Tibial artery (tissue), 4 donors: ENCODE measurements around the gene UPK1A.
"Not testable (repeated sequence)": the region's sequence is repeated elsewhere in the genome, so short reads cannot be mapped to it uniquely, and the experiment has no call there.

Source experiments
- DNase-seq, 2 donors: peaks; one replicate each; pipeline ENCODE4 v3.0.0-alpha.2; 2019
- H3K27ac ChIP-seq, 2 donors: fragments of 200-600 bp; sonication (generic) in 1 of 2; 1 replicate in 1 of 2; 2 replicates in 1 of 2; pipeline ENCODE4 v1.5.1; 2018 to 2019; ENCODE audit warnings: mild to moderate bottlenecking in 1 of 2
- H3K27me3 ChIP-seq, 2 donors: fragments of 200-600 bp; sonication (generic) in 1 of 2; one replicate each; pipeline versions ENCODE4 v1.5.1 to v1.6.0; 2016 to 2019
- H3K36me3 ChIP-seq, 3 donors: fragments of 200-600 bp; sonication (generic) in 2 of 3; one replicate each; pipeline ENCODE4 v1.5.1; 2016 to 2019; ENCODE audit warnings: mild to moderate bottlenecking in 2 of 3
- H3K4me1 ChIP-seq, 4 donors: fragments of 200-600 bp; sonication (generic) in 2 of 4; 1 replicate in 3 of 4; 2 replicates in 1 of 4; pipeline ENCODE4 v1.5.1; 2016 to 2019
- H3K4me3 ChIP-seq, 2 donors: fragments of 200-600 bp; sonication (generic) in 1 of 2; 1 replicate in 1 of 2; 2 replicates in 1 of 2; pipeline ENCODE4 v1.5.1; 2018 to 2019; ENCODE audit warnings: mild to moderate bottlenecking in 2 of 2
- H3K9me3 ChIP-seq, 3 donors: fragments of 200-600 bp; sonication (generic) in 1 of 3; one replicate each; pipeline ENCODE4 v1.5.1; 2016 to 2019
- CTCF ChIP-seq, 2 experiments: fragments of 200-600 bp in 1 of 2; fragments of 450-650 bp in 1 of 2; IDR thresholded peaks; one replicate each; pipeline ENCODE4 v1.5.1; 2017 to 2019; ENCODE audit warnings: antibody characterized with exemption in 2 of 2, mild to moderate bottlenecking in 1 of 2, moderate library complexity in 1 of 2
- intact Hi-C: fragments of 100-400 bp; cut with DNase I; formaldehyde crosslinking; loops from one replicate; pipeline ENCODE4 v1.15.0; 2023; ENCODE audit warnings: low total_unique reads

UPK1A gene

DNA sequence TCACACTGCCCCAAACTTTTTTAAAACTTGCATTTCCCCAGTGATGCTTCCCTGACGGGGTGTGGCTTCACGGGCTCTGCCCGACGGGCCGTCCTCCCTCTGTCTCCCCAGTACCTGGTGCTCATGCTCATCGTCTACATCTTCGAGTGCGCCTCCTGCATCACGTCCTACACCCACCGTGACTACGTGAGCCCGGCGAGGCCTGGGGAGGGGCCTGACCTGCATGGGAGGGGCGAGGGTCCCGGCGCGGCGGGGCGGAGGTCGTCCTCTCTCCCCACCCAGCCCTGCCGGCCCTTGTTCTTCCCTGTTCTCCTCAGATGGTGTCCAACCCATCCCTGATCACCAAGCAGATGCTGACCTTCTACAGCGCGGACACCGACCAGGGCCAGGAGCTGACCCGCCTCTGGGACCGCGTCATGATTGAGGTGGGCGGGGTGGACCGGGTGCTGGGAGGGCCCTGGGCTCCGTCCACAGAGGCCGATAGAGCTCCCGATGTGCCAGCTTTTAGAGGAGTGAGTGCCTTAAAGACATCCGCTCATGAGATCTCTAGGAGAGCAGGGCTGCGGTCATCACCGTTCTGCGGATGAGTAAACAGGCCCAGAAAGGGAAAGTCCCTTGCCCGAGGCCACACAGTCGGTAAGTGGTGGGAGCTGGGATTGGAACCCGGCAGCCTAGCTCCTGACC lies 6.9 kb downstream of the UPK1A start:
- no peaks in the 10 kb centered on the region for H3K36me3 ChIP-seq
- H3K9me3 ChIP-seq: no peaks in the 10 kb centered on the region
- TF ChIP-seq CTCF (IDR thresholded peaks at IDR 0.05): no peak
- H3K27ac ChIP-seq: no peak overlapping the region
- no peak for DNase-seq
- H3K27me3 ChIP-seq: peaks cover 0 to 47% of the 10 kb centered on the region in 2 donors
- intact Hi-C loops: no loop called here
- H3K4me1 ChIP-seq: peaks cover 0 to 7% (median 3%) of the 10 kb centered on the region in 4 donors
- H3K4me3 ChIP-seq: peak overlapping the region in 1 of 2 donors; percentile 20

GRCh38 chr19:35675589-35676140 lies 9.3 kb downstream of the UPK1A start:
- Histone ChIP-seq H3K27ac (no peak overlapping the region), H3K4me1 (peaks cover 0 to 7% (median 3%) of the 10 kb centered on the region in 4 donors), H3K27me3 (peaks cover 0 to 47% of the 10 kb centered on the region in 2 donors), H3K9me3 (no peaks in the 10 kb centered on the region), H3K36me3 (no peaks in the 10 kb centered on the region), H3K4me3 (no peak overlapping the region)
- intact Hi-C loops: no loop called here
- no peak for TF ChIP-seq CTCF (IDR thresholded peaks at IDR 0.05)
- DNase-seq: no peak

GRCh38 chr19:35689836-35690235 lies 23.5 kb downstream of the UPK1A start:
- no peak for DNase-seq
- H3K4me3 ChIP-seq: no peak overlapping the region

DNA sequence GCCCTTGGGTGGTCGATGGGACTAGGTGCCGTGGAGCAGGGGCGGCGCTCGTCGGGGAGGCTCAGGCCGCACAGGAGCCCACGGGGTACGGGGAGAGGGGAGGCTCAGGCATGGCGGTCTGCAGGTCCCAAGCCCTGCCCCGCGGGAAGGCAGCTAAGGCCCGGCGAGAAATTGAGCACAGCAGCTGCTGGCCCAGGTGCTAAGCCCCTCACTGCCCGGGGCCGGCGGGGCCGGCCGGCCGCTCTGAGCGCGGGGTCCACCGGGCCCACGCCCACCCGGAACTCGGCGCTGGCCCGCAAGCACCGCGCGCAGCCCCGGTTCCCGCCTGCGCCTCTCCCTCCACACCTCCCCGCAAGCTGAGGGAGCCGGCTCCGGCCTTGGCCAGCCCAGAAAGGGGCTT lies 24.8 kb downstream of the UPK1A start:
- H3K4me1 ChIP-seq, H3K27ac ChIP-seq, intact Hi-C loops, DNase-seq, H3K4me3 ChIP-seq, H3K27me3 ChIP-seq, H3K36me3 ChIP-seq, H3K9me3 ChIP-seq: not testable (repeated sequence)

More at GRCh38 chr19:35689836-35690235, 23.5 kb downstream of the UPK1A start:
- no peaks in the 10 kb centered on the region for H3K36me3 ChIP-seq
- no peak for TF ChIP-seq CTCF (IDR thresholded peaks at IDR 0.05)
- H3K9me3 ChIP-seq: no peaks in the 10 kb centered on the region
- H3K27ac ChIP-seq: no peak overlapping the region
- no peaks in the 10 kb centered on the region for H3K27me3 ChIP-seq
- H3K4me1 ChIP-seq: peaks cover 0 to 5% (median 0%) of the 10 kb centered on the region in 4 donors
- intact Hi-C loops: no loop called here

- peaks cover 0 to 5% (median 0%) of the 10 kb centered on the region in 4 donors for H3K4me1 ChIP-seq
- TF ChIP-seq CTCF (IDR thresholded peaks at IDR 0.05): no peak
- H3K9me3 ChIP-seq: no peaks in the 10 kb centered on the region
- no peak overlapping the region for H3K4me3 ChIP-seq
- H3K27ac ChIP-seq: no peak overlapping the region
- H3K27me3 ChIP-seq: no peaks in the 10 kb centered on the region
- H3K36me3 ChIP-seq: no peaks in the 10 kb centered on the region
- intact Hi-C loops: loop anchor here (2.0 kb wide), 1 partner anchor 25 kb away; no protein-coding TSS in a partner anchor
- no peak for DNase-seq
These were observed 25.7 kb downstream of the UPK1A start for GRCh38 chr19:35692010-35692409.

DNA sequence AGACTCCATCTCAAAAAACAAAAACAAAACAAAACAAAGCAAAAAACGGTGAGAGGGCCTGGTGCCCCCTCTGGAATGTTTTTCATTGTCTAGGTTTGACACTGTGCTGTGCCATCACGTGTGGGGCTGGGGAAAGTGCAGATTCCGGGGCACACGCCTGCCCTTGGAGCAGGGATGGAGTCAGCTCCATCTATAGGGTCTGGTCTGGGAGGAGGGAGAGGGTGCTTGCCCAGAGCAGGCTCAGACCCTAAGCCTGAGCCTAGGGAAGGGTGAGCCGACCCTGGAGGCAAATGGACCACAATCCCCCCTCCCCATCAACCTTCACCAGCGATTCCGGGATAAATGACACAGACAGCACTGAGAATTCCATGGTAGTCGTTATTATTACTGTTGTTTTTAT lies 27.1 kb downstream of the UPK1A start:
- TF ChIP-seq CTCF (IDR thresholded peaks at IDR 0.05): no peak
- intact Hi-C loops: loop anchor here (2.0 kb wide), 1 partner anchor 23 kb away; no protein-coding TSS in a partner anchor
- Histone ChIP-seq H3K4me1 (peaks cover 0 to 5% (median 0%) of the 10 kb centered on the region in 4 donors), H3K27me3 (peaks cover 0 to 2% of the 10 kb centered on the region in 2 donors), H3K9me3 (no peaks in the 10 kb centered on the region), H3K27ac (no peak overlapping the region), H3K36me3 (no peaks in the 10 kb centered on the region), H3K4me3 (no peak overlapping the region)
- DNase-seq: no peak
